K562 (cell line): Measurements from ENCODE around the gene SMOC2.

Experiments
- CHD2 ChIP-seq: IDR thresholded peaks from 2 replicates; pipeline ENCODE4 v1.6.1; 2011; ENCODE audit warnings: low read depth, low read length
- DEAF1 ChIP-seq: fragments of 450-650 bp; formaldehyde crosslinking; IDR thresholded peaks from 2 replicates; pipeline ENCODE4 v1.4.0; 2020; ENCODE audit warnings: mild to moderate bottlenecking, moderate library complexity
- EGR1 ChIP-seq: fragments of 450-650 bp; conservative IDR thresholded peaks from 2 replicates; pipeline ENCODE4 v1.6.1; 2017; ENCODE audit warnings: mild to moderate bottlenecking
- ELF4 ChIP-seq: fragments of 450-650 bp; formaldehyde crosslinking; IDR thresholded peaks from 2 replicates; pipeline ENCODE4 v1.4.0; 2022; ENCODE audit warnings: missing genetic modification characterization
- EP300 ChIP-seq: IDR thresholded peaks from 2 replicates; pipeline ENCODE4 v1.6.1; 2012; ENCODE audit warnings: low read length, improper control_type of control experiment
- MXD1 ChIP-seq: fragments of 250-450 bp; sonication (Bioruptor Pico); IDR thresholded peaks from 2 replicates; pipeline ENCODE4 v1.8.0; 2021; ENCODE audit warnings: borderline replicate concordance, mild to moderate bottlenecking, moderate library complexity; ENCODE audit not compliant: poor library complexity, severe bottlenecking
- MYC ChIP-seq, 2 experiments: fragments of 250-450 bp in 1 of 2; sonication (Bioruptor Pico) in 1 of 2; IDR thresholded peaks; 2 replicates each; pipeline versions ENCODE4 v1.5.1 to v1.6.1; 2012 to 2021; ENCODE audit warnings: low read depth in 2 of 2, borderline replicate concordance in 1 of 2, improper control_type of control experiment in 1 of 2, low read length in 1 of 2, mild to moderate bottlenecking in 1 of 2, moderate library complexity in 1 of 2
- NFIX ChIP-seq: fragments of 250-450 bp; sonication (Bioruptor Pico); IDR thresholded peaks from 2 replicates; pipeline ENCODE4 v1.4.0; 2020; ENCODE audit warnings: low read depth, mild to moderate bottlenecking, moderate library complexity
- TAF1 ChIP-seq: IDR thresholded peaks from 2 replicates; pipeline ENCODE4 v1.6.1; 2011; ENCODE audit warnings: mild to moderate bottlenecking, low read length, moderate library complexity; ENCODE audit not compliant: insufficient read depth, control insufficient read depth, severe bottlenecking; ENCODE audit errors: extremely low read depth

GRCh38 chr6:168714547-168715260 is 273.7 kb downstream of the SMOC2 start:
- no peak for TF ChIP-seq MXD1 (CRISPR knock-in tag)
- TF ChIP-seq ELF4 (CRISPR knock-in tag) = 0 out of 2 replicates have a peak, but pooled peaks have one; percentile 26
- TF ChIP-seq EGR1 = no peak
- TF ChIP-seq EP300 = no peak
- no peak for TF ChIP-seq MYC (IDR thresholded peaks at IDR 0.05; ENCODE audit: low read depth, low read length)
- no peak for TF ChIP-seq MYC (CRISPR knock-in tag; IDR thresholded peaks at IDR 0.05; ENCODE audit: borderline replicate concordance, low read depth)
- no peak for TF ChIP-seq TAF1
- no peak for TF ChIP-seq DEAF1 (CRISPR knock-in tag)
- no peak for TF ChIP-seq NFIX (CRISPR knock-in tag)
- TF ChIP-seq CHD2 = no peak
